ENCODE results near the gene EVC. TPM values are rescaled to one million over a fixed set of nuclear protein-coding genes. Genes with fewer than 3 reads are reported as not detected.

The EVC gene
- total and polyA plus RNA-seq, 2 donors (not counting 1 experiment from before 2014, with no cell fraction given), result 4.9 to 39.0 TPM

DNA sequence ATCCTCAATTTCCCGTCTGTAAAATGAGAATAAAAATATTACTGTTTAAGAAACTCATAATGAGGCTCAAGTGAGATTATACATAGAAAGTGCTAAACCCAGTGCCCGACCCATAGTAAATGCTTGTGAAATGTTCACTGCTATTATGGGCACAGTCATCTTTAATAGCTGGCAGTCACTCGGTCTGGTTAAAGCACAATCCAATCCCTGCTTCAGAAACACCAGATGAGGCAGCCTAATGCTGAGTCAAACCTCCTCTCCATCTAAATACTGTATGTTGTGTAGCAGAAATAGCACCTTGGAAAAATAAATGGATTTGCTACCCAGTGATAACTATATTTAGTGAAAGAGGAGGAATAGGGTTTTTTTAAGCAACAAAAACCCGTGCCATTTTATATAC lies 17.1 kb upstream of the EVC start:
- peaks cover 9% of the 10 kb centered on the region for H3K36me3 ChIP-seq (ENCODE audit: control insufficient read depth, insufficient read depth, low read length)
- no peak for DNase-seq (ENCODE audit: low read depth in 2 of 2)
- no peaks in the 10 kb centered on the region for H4K20me1 ChIP-seq (ENCODE audit: control insufficient read depth, extremely low read depth, insufficient read depth, low read length)
- no peak overlapping the region for H3K4me2 ChIP-seq (ENCODE audit: extremely low read depth, insufficient read depth, low read length)
- H3K27me3 ChIP-seq (ENCODE audit: control insufficient read depth, insufficient read depth, low read length), result no peaks in the 10 kb centered on the region
- no peak overlapping the region for H2AFZ ChIP-seq (ENCODE audit: low read length)
- H3K9ac ChIP-seq (ENCODE audit: insufficient read depth, low read length), result no peak overlapping the region
- no peaks in the 10 kb centered on the region for H3K79me2 ChIP-seq (ENCODE audit: control insufficient read depth, insufficient read depth, low read length)
- H3K4me1 ChIP-seq (ENCODE audit: control insufficient read depth, extremely low read depth, insufficient read depth, low read length), result no peaks in the 10 kb centered on the region
- H3K9me3 ChIP-seq (ENCODE audit: control insufficient read depth, insufficient read depth, low read depth, low read length), result no peaks in the 10 kb centered on the region
- no peak overlapping the region for H3K4me3 ChIP-seq (replicated peaks in 1 of 4; ENCODE audit: control extremely low read depth in 1 of 4, insufficient read depth in 1 of 4, low read depth in 3 of 4, low read length in 4 of 4)
- no peak overlapping the region for H3K27ac ChIP-seq (ENCODE audit: insufficient read depth, low read length)
- TF ChIP-seq, protein P1, sequence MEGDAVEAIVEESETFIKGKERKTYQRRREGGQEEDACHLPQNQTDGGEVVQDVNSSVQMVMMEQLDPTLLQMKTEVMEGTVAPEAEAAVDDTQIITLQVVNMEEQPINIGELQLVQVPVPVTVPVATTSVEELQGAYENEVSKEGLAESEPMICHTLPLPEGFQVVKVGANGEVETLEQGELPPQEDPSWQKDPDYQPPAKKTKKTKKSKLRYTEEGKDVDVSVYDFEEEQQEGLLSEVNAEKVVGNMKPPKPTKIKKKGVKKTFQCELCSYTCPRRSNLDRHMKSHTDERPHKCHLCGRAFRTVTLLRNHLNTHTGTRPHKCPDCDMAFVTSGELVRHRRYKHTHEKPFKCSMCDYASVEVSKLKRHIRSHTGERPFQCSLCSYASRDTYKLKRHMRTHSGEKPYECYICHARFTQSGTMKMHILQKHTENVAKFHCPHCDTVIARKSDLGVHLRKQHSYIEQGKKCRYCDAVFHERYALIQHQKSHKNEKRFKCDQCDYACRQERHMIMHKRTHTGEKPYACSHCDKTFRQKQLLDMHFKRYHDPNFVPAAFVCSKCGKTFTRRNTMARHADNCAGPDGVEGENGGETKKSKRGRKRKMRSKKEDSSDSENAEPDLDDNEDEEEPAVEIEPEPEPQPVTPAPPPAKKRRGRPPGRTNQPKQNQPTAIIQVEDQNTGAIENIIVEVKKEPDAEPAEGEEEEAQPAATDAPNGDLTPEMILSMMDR (conservative IDR thresholded peaks at IDR 0.05 in 1 of 2, IDR thresholded peaks at IDR 0.05 in 1 of 2; ENCODE audit: low read depth in 1 of 2, low read length in 2 of 2), result no peak
- no peak for TF ChIP-seq EZH2 (IDR thresholded peaks at IDR 0.05; ENCODE audit: low read length, missing control alignments)

DNA sequence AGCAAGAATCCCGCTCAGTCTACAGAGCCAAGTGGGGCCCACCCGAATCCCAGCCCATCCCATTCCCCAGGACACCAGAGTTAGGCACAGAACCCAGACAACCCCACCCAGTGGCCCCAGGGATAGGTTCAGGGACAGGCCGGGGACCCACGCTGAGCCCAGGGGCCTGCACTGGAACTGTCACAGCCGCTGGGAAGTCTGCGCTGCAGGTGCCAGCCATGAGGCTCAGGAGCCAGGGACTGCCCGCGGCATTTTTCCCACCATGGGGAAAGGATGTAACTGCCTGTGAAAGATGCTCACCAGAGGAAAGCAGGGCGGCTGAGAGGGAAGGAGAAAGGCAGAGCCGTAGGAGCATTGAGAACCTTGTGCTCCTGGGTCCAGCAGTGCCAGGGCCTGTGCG lies 14.7 kb upstream of the EVC start:
- TF ChIP-seq, protein P1 (conservative IDR thresholded peaks at IDR 0.05 in 1 of 2, IDR thresholded peaks at IDR 0.05 in 1 of 2; ENCODE audit: low read depth in 1 of 2, low read length in 2 of 2), result no peak
- TF ChIP-seq EZH2 (IDR thresholded peaks at IDR 0.05; ENCODE audit: low read length, missing control alignments), result no peak
- H3K9ac ChIP-seq (ENCODE audit: insufficient read depth, low read length), result no peak overlapping the region
- no peak overlapping the region for H3K4me3 ChIP-seq (replicated peaks in 1 of 4; ENCODE audit: control extremely low read depth in 1 of 4, insufficient read depth in 1 of 4, low read depth in 3 of 4, low read length in 4 of 4)
- no peaks in the 10 kb centered on the region for H4K20me1 ChIP-seq (ENCODE audit: control insufficient read depth, extremely low read depth, insufficient read depth, low read length)
- no peaks in the 10 kb centered on the region for H3K79me2 ChIP-seq (ENCODE audit: control insufficient read depth, insufficient read depth, low read length)
- H3K9me3 ChIP-seq (ENCODE audit: control insufficient read depth, insufficient read depth, low read depth, low read length), result no peaks in the 10 kb centered on the region
- H2AFZ ChIP-seq (ENCODE audit: low read length), result no peak overlapping the region
- DNase-seq (ENCODE audit: low read depth in 2 of 2), result no peak
- no peak overlapping the region for H3K27ac ChIP-seq (ENCODE audit: insufficient read depth, low read length)
- no peaks in the 10 kb centered on the region for H3K27me3 ChIP-seq (ENCODE audit: control insufficient read depth, insufficient read depth, low read length)
- H3K36me3 ChIP-seq (ENCODE audit: control insufficient read depth, insufficient read depth, low read length), result peaks cover 7% of the 10 kb centered on the region
- no peaks in the 10 kb centered on the region for H3K4me1 ChIP-seq (ENCODE audit: control insufficient read depth, extremely low read depth, insufficient read depth, low read length)
- no peak overlapping the region for H3K4me2 ChIP-seq (ENCODE audit: extremely low read depth, insufficient read depth, low read length)

DNA sequence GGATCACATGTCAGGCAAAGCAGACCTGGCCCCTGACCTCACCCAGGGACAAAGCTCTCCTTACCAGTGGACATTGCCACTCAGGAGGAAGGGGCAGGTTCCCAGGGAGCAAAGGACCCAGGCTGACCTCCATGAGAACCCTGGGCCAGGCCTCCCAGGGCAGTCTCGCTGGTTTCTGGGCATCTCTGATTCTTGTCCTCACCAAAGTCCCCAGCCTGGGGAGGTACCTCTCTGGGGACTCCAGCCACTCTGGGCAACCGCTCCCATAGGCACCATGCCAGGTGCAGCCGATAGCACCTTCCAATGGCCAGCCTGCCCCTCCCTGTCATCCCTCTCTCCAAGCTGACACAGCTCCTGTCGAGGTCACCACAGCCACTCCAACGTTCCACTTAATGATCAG lies 10.5 kb upstream of the EVC start:
- no peak overlapping the region for H2AFZ ChIP-seq (ENCODE audit: low read length)
- TF ChIP-seq EZH2 (IDR thresholded peaks at IDR 0.05; ENCODE audit: low read length, missing control alignments), result no peak
- TF ChIP-seq, protein P1 (conservative IDR thresholded peaks at IDR 0.05 in 1 of 2, IDR thresholded peaks at IDR 0.05 in 1 of 2; ENCODE audit: low read depth in 1 of 2, low read length in 2 of 2), result no peak
- no peaks in the 10 kb centered on the region for H3K9me3 ChIP-seq (ENCODE audit: control insufficient read depth, insufficient read depth, low read depth, low read length)
- H3K36me3 ChIP-seq (ENCODE audit: control insufficient read depth, insufficient read depth, low read length), result peaks cover 4% of the 10 kb centered on the region
- no peak for DNase-seq (ENCODE audit: low read depth in 2 of 2)
- H4K20me1 ChIP-seq (ENCODE audit: control insufficient read depth, extremely low read depth, insufficient read depth, low read length), result no peaks in the 10 kb centered on the region
- H3K4me2 ChIP-seq (ENCODE audit: extremely low read depth, insufficient read depth, low read length), result no peak overlapping the region
- H3K27ac ChIP-seq (ENCODE audit: insufficient read depth, low read length), result no peak overlapping the region
- no peaks in the 10 kb centered on the region for H3K27me3 ChIP-seq (ENCODE audit: control insufficient read depth, insufficient read depth, low read length)
- no peaks in the 10 kb centered on the region for H3K4me1 ChIP-seq (ENCODE audit: control insufficient read depth, extremely low read depth, insufficient read depth, low read length)
- no peak overlapping the region for H3K4me3 ChIP-seq (replicated peaks in 1 of 4; ENCODE audit: control extremely low read depth in 1 of 4, insufficient read depth in 1 of 4, low read depth in 3 of 4, low read length in 4 of 4)
- H3K9ac ChIP-seq (ENCODE audit: insufficient read depth, low read length), result no peak overlapping the region
- H3K79me2 ChIP-seq (ENCODE audit: control insufficient read depth, insufficient read depth, low read length), result no peaks in the 10 kb centered on the region

All from fibroblast of lung (primary cell).